GM10266 (cell line): ENCODE data around the gene SH3BP5L.

ENCODE experiments used
- DNase-seq: peaks from one replicate; pipeline ENCODE4 v3.0.0; 2012; ENCODE audit errors: extremely low spot score
- TF ChIP-seq, protein P1 (sequence below): IDR thresholded peaks from 2 replicates; pipeline ENCODE4 v1.5.1; 2012; ENCODE audit warnings: mild to moderate bottlenecking, low read depth; ENCODE audit not compliant: control insufficient read depth, insufficient read depth; ENCODE audit errors: missing control alignments

The SH3BP5L gene

DNA sequence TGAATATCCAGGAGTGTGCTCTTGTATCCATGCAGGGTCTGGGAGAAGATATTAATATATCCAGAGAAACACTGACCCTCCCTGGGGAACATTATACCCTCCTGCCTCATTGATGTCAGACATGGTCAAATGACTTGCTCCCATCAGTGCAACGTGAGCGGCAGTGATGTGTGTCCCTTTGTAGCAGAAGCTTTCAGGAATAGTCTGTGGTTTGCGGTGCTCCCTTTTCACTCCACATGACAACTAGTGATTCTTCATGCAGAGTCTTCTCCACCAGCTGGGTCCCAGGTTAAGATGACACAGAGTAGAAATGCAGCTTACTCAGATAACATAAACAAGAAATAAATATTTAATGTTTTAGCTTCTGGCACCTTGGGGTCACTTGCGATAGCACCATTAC, 38.3 kb downstream of the SH3BP5L start:
- DNase-seq, result no peak
- TF ChIP-seq, protein P1, sequence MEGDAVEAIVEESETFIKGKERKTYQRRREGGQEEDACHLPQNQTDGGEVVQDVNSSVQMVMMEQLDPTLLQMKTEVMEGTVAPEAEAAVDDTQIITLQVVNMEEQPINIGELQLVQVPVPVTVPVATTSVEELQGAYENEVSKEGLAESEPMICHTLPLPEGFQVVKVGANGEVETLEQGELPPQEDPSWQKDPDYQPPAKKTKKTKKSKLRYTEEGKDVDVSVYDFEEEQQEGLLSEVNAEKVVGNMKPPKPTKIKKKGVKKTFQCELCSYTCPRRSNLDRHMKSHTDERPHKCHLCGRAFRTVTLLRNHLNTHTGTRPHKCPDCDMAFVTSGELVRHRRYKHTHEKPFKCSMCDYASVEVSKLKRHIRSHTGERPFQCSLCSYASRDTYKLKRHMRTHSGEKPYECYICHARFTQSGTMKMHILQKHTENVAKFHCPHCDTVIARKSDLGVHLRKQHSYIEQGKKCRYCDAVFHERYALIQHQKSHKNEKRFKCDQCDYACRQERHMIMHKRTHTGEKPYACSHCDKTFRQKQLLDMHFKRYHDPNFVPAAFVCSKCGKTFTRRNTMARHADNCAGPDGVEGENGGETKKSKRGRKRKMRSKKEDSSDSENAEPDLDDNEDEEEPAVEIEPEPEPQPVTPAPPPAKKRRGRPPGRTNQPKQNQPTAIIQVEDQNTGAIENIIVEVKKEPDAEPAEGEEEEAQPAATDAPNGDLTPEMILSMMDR, result no peak

DNA sequence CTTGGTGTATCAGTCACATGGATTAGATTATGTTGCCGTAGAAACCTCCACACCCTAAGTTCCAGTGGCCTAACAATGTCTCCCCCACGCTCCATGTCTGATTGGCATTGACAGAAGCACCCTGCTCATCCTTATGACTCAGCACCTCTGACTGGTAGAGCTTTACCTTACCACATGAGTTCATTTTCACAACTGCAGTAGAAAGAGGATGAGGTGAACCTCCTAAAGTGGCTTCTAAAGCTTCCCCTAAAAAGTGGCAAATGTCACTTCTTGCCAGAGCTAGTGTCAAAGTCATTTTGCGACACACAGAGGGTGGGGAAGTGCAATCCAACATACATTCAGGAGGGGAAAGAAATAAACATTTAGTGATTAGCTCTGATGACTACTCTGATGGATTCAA, 39.6 kb downstream of the SH3BP5L start:
- DNase-seq, result no peak
- TF ChIP-seq, protein P1, result no peak

DNA sequence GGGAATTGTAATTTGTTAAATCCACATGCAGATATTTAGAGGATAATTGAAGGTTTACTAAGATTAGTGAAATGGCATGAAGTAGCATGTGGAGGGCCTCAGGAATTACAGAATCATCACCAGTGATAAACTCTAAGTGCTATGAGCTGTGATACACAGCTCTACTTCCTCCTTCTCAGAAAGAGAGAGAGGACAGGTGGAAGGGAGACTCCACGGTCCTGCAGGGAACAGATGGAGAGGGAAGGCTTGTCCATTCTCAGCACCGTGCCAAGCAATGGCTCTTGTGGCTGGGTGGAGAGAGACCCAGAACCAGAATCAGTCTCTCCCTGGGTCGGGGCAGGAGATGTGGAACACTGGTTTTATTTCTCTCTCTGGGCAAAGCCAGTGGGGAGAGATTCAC, 42.3 kb downstream of the SH3BP5L start:
- TF ChIP-seq, protein P1, result no peak
- DNase-seq, result no peak

DNA sequence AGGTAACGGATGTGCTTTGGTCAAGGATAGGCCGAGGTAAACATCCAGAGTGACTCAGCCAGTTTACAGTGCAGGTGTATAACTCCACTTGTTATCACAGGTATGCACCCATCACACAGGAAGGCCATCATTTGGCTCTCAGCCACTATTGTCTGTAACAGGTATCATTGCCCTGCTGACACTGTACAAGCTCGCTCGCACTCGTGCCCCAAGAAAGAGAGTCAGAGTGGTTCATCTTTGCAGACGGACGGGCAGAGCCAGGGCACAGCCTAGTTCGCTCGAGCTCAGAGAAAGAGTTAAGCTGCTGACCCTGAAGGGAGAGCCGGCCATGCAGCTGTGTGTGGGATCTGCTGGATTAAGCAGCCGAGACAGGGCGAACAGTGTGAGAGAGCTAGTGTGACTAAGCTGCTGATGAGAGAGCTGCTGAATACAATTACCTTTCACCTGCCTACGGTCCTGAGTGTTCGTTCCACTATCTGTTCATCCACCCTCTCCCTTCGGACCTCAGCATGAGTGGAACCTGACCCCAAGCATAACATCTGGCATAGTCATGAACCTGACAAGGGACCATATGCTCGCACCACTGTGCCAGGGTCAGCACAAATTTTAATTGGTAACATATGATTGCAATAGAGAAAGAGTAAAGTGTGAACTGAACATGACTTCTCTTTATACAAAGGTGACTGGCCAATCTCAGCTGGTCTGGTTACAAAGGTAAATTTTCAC, 43.1 kb downstream of the SH3BP5L start:
- TF ChIP-seq, protein P1, result no peak
- no peak for DNase-seq

DNA sequence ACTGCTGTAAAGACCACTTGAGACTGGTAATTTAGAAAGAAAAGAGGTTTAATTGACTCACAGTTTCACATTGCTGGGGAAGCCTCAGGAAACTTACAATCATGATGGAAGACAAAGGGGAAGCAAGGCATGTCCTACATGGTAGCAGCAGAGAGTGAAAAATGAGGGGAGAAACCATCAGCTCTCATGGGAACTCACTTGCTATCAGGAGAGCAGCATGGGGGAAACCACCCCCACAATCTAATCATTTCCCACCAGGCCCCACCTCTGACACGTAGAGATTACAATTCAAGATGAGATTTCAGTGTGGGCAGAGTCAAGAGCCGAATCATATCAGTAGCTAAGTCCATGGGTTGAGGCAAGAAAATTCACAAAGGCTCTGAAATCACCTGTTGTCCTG, 46.4 kb downstream of the SH3BP5L start:
- no peak for DNase-seq
- TF ChIP-seq, protein P1, result no peak

DNA sequence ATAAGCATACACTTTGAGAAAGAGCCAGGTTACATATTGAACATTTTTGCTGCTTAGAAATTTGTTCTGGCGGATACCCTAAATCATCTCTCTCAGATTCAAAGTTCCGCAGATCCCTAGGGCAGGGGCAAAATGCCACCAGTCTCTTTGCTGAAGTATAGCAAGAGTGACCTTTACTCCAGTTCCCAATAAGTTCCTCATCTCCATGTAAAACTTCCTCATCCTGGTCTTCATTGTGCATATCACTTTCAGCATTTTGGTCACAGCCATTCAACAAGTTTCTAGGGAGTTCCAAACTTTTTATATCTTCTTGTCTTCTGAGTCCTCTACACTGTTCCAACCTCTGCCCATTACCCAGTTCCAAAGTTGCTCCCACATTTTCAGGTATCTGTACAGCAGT, 46.8 kb downstream of the SH3BP5L start:
- DNase-seq, result no peak
- TF ChIP-seq, protein P1, result no peak

DNA sequence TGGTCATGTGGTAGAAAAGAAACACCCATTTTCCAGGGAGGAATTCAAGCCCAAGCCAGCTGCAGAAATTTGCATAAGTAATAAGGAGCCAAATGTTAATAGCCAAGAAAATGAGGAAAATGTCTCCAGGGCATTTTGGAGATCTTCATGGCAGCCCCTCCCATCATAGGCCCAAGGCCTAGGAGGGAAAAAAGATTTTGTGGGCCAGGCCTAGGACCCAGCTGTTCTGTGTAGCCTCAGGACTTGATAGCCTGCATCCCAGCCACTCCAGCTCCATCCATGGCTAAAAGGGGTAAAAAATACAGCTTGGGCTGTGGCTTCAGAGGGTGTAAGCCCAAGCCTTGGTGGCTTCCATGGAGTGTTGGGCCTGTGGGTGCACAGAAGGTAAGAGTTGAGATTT, 48.7 kb downstream of the SH3BP5L start:
- DNase-seq, result no peak
- TF ChIP-seq, protein P1, result no peak
